HTERT RPE-1 (cell line): Measurements from ENCODE around the gene ALG12.

Experiments
- in situ Hi-C: fragments of 300-500 bp; cut with MboI; formaldehyde crosslinking; loops from 4 replicates; pipeline ENCODE4 v1.14.3; 2020; ENCODE audit warnings: low sequenced_read_pairs

The ALG12 gene

DNA sequence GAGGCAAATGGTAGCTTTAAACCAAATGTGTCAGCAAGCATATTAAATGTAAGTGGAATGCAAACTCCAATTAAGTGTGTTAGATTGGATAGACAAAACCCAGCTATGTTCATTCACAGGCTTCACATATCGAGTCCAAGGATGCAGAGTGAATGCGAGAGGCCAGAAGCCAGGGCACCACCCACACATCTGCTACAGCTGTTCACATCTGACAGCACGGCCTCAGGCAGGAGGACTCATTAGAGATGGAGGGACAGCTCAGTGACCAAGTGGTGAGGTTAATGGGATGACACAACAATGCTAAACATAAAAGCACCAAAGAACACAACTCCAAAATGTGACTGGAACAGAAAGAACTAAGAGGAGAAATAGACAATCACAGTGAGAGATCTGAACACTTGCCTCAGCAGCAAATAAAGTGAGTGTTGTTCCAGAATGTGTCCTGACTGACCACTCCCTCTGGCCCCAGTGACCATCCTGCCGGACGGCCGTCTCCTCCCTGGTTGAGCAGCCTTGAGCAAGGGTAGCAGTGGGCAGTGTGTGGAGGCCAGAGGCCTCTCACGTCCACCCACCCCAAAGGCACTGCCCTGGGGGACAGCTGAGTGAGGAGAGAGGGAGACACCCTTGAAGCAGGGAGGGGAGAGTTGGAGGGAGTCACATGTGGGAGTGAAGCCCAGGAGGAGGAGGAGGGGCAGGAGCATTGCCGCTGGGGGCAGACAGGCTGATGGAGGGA lies 23.8 kb downstream of the ALG12 start:
- in situ Hi-C loops, result no loop called here

DNA sequence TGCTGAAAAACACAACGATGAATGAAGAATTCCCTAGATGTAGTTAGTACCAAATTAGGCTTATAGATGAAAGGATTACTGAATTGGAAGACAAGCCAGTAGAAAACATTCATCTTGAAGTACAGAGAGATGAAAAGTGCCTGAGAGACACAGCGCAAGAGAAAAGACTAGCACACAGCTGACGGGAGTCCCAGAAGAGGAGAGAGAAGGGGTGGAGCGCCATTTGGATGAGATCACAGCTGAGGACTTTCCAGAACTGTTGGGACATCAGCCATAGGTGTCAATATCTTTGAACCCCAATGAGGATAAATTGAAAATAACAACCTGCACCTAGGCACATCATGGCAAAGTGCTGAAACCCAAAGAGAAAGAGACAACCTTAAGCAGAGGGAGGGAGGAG lies 25.2 kb downstream of the ALG12 start:
- in situ Hi-C loops, result no loop called here

DNA sequence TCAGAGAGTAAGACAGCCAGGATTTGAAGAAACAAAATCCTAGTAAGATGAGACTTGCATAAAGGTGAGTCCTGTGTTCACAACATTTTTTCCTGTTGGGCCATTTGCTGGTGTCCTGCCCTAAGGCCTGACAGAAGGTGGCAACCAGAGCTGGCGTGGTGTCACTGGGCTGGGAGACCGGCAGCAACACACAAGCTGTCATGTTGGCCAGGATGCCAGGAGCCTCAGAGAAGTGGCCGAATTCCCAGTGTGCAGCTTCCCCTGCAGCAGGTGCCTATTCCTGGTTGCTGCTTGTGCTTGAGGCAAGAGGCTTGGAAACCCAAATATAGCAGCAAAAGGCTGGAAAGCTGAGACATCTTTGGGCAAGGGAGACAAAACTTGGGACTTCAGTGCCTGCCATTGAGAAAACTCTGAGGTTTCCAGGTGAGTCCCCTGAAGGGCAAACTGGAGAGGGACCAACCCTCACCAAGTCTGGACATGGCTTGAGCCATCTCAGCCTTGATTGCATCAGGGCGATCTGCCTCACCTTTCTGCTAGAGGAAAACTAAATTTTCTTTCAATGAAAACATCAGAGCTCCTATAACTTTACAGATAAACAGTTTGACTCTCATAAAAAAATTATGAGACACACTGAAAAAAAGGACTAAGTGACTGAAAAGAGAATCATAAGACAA lies 25.9 kb downstream of the ALG12 start:
- in situ Hi-C loops, result no loop called here

DNA sequence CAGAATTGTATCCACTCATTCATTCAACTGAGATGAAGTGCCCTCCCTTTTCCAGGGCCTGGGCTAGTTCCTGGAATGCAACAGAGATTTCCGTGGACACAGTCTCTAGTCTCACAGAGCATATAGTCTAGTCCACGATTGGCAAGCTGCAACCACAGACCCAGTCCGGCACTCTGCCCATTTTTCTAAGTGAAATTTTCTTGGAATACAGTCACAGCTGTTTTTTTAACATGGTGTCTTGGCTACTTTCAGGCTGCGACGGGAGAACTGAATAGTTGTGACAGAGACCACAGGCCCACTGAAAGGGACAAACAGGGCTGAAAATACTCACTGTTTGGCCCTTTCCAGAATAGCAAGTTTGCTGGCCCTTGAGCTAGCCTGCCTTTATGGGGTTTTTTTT lies 29.2 kb downstream of the ALG12 start:
- in situ Hi-C loops, result no loop called here

DNA sequence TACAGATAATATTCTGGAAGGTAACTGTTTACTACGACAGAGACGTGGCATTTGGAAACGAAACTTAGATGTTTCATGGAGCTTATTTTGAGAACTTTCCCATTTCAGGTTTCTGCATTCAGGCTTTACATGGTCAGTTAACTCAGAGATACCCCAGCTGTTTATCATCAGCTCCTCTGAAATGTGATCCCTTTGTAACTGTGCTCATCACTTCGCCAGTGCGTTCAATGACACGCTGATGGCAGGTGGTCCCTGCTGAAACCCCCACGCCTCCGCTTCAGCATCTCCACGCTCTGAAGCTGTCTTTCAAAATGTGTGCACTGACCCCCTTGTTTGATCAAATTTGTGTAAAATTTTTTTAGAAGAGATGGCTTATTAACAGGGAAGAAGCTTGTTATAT lies 30.5 kb downstream of the ALG12 start:
- in situ Hi-C loops, result no loop called here

DNA sequence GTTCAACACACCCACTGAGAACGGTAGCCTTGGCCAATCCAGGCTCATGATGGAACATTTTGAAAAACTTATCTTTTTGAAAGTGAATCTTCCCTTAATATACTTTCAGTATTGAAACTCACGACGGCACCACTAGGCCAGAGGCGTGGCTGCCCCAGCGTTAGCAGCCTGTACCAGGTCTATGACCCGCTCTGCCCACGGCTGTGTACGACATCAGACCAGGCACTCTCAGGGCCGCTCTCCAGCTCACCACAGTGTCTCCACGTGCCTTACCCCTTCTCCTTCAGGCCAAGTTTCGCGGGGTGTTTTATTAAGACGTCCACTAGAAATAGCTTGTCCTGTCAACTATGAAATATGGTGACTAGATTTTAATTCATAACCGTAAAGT lies 31.2 kb downstream of the ALG12 start:
- in situ Hi-C loops, result no loop called here

DNA sequence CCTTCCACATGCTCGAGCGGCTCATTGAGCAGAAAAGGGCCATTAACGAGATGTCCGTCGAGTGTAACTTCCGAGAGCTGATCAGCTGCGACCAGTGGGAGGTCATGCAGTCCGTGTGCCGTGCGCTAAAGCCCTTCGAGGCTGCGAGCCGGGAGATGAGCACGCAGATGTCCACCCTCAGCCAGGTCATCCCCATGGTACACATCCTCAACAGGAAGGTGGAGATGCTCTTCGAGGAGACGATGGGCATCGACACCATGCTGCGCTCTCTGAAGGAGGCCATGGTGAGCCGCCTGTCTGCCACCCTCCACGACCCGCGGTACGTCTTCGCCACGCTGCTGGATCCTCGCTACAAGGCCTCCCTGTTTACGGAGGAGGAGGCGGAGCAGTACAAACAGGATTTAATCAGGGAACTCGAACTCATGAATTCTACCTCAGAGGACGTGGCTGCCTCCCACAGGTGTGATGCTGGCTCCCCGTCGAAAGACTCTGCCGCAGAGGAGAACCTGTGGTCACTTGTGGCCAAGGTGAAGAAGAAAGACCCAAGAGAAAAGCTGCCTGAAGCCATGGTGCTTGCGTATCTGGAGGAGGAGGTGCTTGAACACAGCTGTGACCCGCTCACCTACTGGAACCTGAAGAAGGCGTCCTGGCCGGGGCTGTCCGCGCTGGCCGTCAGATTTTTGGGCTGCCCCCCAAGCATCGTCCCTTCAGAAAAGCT lies 31.7 kb downstream of the ALG12 start:
- in situ Hi-C loops, result no loop called here

DNA sequence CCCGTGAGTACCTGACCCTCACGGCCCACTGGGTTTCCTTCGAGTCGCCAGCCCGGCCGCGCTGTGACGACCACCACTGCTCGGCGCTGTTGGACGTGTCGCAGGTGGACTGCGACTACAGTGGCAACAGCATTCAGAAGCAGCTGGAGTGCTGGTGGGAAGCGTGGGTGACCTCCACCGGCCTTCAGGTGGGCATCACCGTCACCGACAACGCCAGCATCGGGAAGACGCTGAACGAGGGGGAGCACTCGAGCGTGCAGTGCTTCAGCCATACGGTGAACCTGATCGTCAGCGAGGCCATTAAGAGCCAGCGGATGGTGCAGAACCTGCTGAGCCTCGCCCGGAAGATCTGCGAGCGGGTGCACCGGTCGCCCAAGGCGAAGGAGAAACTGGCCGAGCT lies 32.4 kb downstream of the ALG12 start:
- in situ Hi-C loops, result no loop called here

DNA sequence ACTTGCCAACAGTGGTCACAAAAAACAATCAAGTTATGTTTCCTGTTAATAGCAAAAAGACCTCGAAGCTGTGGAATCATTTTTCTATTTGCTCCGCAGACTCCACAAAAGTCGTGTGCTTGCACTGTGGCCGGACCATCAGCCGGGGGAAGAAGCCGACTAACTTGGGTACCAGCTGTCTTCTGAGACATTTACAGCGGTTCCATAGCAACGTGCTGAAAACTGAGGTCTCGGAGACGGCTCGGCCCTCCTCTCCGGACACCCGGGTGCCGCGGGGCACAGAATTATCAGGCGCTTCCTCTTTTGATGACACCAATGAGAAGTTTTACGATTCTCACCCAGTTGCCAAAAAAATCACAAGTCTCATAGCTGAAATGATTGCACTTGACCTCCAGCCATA lies 33.0 kb downstream of the ALG12 start:
- in situ Hi-C loops, result no loop called here

DNA sequence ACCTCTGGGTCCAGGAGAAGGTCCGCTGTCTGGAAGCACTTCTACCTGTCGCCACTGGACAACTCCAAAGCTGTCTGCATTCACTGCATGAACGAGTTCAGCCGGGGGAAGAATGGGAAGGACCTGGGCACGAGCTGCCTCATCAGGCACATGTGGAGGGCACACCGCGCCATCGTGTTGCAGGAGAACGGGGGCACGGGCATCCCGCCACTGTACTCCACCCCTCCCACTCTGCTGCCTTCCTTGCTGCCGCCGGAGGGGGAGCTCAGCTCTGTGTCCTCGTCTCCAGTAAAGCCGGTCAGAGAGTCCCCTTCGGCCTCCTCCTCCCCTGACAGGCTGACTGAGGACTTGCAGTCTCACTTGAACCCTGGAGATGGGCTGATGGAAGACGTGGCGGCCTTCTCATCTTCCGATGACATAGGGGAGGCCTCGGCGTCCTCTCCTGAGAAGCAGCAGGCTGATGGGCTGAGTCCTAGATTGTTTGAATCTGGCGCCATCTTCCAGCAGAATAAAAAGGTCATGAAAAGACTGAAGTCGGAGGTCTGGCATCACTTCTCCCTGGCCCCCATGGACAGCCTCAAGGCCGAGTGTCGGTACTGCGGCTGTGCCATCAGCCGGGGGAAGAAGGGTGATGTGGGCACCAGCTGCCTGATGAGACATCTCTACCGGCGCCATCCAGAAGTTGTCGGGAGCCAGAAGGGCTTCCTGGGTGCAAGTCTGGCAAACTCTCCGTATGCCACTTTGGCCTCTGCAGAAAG lies 33.6 kb downstream of the ALG12 start:
- in situ Hi-C loops, result no loop called here

DNA sequence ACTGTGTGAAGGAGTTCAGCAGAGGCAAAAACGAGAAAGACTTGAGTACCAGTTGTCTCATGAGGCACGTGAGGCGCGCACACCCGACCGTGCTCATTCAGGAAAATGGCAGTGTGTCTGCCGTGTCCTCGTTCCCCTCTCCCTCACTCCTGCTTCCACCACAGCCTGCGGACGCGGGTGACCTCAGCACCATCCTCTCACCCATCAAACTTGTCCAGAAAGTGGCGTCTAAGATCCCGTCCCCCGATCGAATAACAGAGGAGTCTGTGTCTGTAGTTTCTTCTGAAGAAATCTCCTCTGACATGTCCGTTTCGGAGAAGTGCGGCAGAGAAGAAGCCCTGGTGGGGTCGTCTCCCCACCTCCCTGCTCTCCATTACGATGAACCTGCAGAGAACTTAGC lies 34.2 kb downstream of the ALG12 start:
- in situ Hi-C loops, result no loop called here

DNA sequence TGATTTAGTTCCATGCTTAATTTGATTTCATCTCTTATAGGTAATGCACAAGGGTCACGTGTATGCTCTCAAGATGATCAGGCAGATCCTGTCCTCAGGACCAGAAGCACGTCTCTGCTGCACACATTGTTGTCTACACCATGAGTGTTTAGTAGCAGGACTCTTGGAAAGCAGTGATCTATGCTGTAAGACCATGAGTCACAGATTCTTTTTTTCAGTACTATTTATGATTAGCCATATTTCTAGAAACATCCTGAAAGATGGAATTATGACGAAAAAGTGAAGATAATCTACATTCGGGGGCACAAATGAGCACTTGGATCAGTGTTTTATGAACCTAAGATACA lies 35.0 kb downstream of the ALG12 start:
- in situ Hi-C loops, result no loop called here

DNA sequence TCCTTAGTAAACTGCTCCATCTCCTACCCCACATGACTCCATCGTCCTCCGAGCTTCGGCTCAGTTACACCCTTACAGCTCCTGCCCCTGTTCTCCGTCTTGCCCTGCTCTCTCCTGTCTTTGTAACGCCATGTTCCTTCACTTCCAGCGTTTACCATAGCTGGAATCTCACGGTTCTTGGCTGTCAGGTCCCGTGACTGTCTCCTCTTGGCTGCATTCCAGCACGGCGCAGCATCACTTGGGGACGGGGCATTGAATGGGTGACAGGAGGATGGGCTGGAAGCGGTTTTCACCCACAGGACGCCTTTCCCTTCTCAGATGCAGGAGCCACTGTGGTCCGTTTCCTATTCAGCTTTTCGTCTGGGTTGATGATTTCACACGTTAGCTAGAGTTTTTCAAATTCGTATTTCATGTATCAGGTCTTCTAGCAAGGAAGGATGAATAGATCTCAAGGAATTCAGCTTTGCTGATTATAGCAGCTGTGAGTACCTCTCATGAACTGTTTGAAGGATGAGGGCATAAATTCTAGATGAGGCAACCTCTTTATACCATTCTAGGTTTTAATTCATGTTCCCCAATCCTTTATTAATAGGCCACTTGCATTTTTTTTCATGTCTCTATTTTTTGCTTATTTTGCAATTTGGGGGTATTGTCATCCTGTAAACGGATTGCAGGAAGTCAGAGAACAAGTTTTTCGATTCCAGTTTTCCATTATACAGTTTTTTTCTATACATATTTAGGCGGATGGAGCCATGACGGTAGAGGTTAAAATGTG lies 35.5 kb downstream of the ALG12 start:
- in situ Hi-C loops, result no loop called here

DNA sequence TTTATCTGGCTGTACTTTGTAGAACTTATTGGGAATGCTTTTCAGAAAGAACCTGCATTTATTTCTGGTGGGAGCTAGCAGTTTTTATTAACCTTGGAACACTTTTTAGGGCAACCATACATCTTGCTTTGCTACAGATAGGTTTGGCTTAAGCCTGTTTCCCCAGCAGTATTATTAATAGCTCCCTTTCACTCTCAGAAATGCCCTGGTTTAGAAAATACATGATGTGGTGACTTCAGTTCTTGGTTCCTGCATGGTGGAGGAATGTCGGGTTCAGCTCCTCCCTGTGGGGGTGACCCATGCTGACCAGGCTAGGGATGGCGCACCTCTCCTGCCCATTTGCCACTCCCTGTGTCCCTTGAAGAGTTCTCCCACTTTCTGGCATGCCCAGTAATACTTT lies 36.4 kb downstream of the ALG12 start:
- in situ Hi-C loops, result no loop called here

DNA sequence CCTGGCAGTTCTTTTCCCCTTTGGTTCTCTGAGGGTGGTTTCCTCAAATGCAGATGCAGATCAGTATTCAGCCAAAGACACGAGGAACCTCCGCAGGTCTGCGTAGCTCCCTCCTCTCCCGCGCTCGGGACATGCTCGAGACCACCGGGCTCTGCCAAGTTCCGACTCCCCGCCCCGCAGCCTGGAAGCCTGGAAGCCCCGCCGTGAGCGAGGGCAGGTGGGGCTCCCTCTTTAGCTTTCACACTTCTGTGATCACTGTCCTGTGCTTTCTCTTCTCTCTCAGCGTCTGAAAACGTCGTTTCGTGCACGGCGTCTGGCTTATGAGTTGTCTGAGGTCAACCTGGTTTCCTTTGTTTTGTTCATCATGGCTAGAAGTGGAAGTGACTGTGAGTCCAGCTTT lies 38.0 kb downstream of the ALG12 start:
- in situ Hi-C loops, result no loop called here

DNA sequence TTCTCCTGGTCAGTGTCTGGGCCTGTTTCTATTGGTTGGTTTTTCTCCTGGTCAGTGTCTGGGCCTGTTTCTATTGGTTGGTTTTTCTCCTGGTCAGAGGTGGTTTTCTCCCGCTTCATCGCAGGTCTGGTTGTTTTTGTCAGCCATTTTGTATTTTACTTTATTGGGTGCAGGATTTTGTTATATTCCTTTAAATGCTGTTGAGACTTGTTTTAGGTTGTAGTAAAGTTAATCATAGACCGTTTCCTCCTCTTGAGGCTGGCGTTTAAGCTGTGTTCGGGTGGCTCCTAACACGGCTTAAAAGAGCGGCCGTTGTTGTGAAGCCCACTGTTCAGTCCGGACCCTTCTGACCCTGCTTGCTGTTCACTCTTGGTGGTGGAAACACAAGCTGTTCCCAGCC lies 38.4 kb downstream of the ALG12 start:
- in situ Hi-C loops, result no loop called here

DNA sequence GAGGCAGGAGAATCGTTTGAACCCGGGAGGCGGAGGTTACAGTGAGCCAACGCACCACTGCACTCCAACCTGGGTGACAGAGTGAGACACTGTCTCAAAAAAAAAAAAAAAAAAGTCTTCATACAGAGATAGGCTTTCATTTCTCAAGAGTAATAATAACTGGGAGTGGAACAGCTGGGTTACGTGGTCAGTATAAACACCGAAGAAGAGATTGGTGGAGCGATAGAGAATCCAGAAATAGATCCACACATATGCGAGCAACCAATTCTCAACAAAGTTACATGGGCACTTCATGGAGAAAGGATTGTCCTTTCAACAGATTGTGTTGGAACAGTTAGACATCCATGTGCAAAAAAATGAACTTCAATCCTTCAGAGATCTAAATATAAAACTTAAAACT lies 40.0 kb downstream of the ALG12 start:
- in situ Hi-C loops, result no loop called here

DNA sequence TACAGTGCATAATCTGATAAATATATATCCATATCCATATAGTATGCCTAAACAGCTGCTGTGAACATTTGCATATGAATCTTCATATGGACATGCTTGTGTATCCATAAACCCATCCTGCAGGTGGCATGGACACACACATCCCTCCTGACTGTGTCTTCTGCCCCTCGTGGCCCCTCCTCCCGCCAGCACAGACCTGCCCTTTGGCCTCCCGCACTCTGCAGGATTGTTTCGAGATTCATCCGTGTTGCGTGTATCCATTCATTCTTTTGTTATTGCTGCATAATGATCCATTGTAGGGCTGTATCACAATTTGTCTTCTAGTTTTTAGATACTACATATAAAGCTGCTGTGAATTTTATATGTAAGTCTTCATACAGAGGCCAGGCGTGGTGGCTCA lies 40.6 kb downstream of the ALG12 start:
- in situ Hi-C loops, result no loop called here

DNA sequence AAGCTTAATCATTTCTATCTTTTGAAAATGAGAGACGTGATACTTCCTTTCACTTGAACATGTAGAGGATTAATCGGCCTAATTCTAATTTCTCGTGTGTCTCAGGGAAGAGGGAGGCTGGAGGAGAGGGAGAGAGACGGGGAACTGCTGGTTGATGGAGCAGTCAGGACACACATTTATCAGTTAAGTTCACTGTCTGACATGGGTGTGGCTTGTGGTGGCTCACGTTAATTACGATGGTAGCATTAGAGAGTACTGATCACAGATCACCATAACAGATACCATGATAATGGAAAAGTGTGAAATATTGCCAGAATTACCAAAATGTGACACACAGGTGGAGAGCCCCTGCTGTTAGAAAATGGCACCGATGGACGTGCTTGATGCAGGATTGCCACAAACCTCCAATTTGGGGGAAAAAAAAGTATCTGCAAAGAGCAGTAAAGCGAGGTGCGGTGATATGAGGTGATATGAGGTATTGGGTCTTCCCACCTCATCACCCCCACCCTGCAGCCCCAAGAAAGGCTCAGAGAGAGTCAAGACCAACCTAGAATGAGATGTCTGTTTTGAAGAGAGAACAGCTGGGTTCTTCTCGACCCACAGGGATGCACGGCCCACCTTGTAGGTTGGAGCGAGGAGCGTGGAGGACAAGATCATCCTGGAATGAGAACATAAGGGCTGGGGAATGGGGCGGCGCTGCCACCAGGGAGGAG lies 44.9 kb downstream of the ALG12 start:
- in situ Hi-C loops, result no loop called here

DNA sequence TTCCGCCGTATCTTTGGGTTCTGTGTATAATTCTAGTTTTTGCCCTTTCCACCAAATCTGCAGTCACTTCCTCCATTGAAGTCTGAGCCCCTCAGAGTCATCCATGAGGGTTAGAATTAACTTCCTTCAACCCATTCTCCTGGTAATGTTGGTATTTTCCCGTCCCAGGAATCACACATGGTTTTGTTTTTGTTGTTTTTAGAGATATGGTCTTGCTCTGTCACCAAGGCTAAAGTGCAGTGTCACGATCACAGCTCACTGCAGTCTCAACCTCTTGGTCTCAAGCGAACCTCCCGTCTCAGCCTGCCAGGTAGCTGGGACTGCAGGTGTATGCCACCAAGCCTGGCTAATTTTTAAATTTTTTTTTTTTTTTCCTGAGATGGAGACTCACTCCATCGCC lies 45.9 kb downstream of the ALG12 start:
- in situ Hi-C loops, result no loop called here
